ENCODE data around the gene SRF.

DNA sequence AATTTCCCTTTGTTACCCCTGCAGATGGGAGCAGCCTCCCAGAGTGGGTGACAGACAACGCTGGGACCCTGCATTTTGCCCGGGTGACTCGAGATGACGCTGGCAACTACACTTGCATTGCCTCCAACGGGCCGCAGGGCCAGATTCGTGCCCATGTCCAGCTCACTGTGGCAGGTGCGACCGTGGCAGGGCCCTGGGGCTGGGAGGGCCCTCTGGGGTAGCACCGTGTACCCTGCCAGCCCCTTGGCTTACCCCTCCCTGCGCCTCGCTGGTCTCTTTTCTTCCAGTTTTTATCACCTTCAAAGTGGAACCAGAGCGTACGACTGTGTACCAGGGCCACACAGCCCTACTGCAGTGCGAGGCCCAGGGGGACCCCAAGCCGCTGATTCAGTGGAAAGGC, 29.4 kb upstream of the SRF start:
- TF ChIP-seq RFX5 (IDR thresholded peaks at IDR 0.05; ENCODE audit: low read depth, low read length) (no peak), CEBPB (IDR thresholded peaks at IDR 0.05; ENCODE audit: low read depth, low read length) (no peak), MAFK (IDR thresholded peaks at IDR 0.05; ENCODE audit: low read depth, low read length) (no peak), RAD21 (IDR thresholded peaks at IDR 0.05; ENCODE audit: low read length) (no peak), CHD1 (IDR thresholded peaks at IDR 0.05; ENCODE audit: low read depth, low read length) (no peak), MXI1 (IDR thresholded peaks at IDR 0.05; ENCODE audit: borderline replicate concordance, low read depth, low read length) (no peak), SMC3 (IDR thresholded peaks at IDR 0.05; ENCODE audit: low read depth, low read length) (no peak), NFE2L2 (IDR thresholded peaks at IDR 0.05; ENCODE audit: low read depth, low read length) (no peak), POLR2A (IDR thresholded peaks at IDR 0.05; ENCODE audit: low read depth, low read length) (no peak), FOS (IDR thresholded peaks at IDR 0.05; ENCODE audit: low read depth, low read length) (no peak), BHLHE40 (IDR thresholded peaks at IDR 0.05; ENCODE audit: low read depth, low read length) (no peak)
- TF ChIP-seq, protein P1, sequence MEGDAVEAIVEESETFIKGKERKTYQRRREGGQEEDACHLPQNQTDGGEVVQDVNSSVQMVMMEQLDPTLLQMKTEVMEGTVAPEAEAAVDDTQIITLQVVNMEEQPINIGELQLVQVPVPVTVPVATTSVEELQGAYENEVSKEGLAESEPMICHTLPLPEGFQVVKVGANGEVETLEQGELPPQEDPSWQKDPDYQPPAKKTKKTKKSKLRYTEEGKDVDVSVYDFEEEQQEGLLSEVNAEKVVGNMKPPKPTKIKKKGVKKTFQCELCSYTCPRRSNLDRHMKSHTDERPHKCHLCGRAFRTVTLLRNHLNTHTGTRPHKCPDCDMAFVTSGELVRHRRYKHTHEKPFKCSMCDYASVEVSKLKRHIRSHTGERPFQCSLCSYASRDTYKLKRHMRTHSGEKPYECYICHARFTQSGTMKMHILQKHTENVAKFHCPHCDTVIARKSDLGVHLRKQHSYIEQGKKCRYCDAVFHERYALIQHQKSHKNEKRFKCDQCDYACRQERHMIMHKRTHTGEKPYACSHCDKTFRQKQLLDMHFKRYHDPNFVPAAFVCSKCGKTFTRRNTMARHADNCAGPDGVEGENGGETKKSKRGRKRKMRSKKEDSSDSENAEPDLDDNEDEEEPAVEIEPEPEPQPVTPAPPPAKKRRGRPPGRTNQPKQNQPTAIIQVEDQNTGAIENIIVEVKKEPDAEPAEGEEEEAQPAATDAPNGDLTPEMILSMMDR (conservative IDR thresholded peaks at IDR 0.05; ENCODE audit: low read depth, low read length): no peak
- TF ChIP-seq, protein P2, sequence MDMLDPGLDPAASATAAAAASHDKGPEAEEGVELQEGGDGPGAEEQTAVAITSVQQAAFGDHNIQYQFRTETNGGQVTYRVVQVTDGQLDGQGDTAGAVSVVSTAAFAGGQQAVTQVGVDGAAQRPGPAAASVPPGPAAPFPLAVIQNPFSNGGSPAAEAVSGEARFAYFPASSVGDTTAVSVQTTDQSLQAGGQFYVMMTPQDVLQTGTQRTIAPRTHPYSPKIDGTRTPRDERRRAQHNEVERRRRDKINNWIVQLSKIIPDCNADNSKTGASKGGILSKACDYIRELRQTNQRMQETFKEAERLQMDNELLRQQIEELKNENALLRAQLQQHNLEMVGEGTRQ (IDR thresholded peaks at IDR 0.05; ENCODE audit: low read depth, low read length): no peak
- TF ChIP-seq, protein P3, sequence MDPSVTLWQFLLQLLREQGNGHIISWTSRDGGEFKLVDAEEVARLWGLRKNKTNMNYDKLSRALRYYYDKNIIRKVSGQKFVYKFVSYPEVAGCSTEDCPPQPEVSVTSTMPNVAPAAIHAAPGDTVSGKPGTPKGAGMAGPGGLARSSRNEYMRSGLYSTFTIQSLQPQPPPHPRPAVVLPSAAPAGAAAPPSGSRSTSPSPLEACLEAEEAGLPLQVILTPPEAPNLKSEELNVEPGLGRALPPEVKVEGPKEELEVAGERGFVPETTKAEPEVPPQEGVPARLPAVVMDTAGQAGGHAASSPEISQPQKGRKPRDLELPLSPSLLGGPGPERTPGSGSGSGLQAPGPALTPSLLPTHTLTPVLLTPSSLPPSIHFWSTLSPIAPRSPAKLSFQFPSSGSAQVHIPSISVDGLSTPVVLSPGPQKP (IDR thresholded peaks at IDR 0.05; ENCODE audit: borderline replicate concordance, low read depth, low read length): no peak

Data from IMR-90 (cell line).